ENCODE results near the gene GRID1.

GRID1 gene

DNA sequence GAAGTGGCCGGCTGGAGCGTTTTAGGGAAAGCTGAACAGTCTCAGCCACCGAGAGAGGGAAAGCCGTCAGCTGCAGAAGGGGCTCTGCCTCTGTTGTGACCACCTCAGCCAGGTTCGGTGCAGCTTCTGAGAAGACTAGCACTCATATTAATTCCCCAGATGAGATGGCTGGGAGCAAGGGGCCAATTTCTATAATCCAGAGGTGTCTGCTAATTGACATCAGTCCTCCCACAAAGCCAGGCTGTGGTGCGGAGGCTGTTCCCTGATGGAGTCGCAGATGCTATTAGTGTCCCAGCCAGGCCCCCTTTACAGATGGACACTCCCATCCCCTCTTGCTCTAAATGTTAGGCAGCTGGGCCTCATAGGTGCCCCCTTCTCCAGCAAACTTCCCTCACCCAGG is 133.5 kb downstream of the GRID1 start:
- TF ChIP-seq, protein P1, sequence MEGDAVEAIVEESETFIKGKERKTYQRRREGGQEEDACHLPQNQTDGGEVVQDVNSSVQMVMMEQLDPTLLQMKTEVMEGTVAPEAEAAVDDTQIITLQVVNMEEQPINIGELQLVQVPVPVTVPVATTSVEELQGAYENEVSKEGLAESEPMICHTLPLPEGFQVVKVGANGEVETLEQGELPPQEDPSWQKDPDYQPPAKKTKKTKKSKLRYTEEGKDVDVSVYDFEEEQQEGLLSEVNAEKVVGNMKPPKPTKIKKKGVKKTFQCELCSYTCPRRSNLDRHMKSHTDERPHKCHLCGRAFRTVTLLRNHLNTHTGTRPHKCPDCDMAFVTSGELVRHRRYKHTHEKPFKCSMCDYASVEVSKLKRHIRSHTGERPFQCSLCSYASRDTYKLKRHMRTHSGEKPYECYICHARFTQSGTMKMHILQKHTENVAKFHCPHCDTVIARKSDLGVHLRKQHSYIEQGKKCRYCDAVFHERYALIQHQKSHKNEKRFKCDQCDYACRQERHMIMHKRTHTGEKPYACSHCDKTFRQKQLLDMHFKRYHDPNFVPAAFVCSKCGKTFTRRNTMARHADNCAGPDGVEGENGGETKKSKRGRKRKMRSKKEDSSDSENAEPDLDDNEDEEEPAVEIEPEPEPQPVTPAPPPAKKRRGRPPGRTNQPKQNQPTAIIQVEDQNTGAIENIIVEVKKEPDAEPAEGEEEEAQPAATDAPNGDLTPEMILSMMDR (conservative IDR thresholded peaks at IDR 0.05; ENCODE audit: control insufficient read depth, insufficient read depth, low read depth, low read length), result no peak
- no peak overlapping the region for H3K4me3 ChIP-seq (ENCODE audit: control insufficient read depth, low read depth, low read length)
- DNase-seq (ENCODE audit: low read depth), result no peak

DNA sequence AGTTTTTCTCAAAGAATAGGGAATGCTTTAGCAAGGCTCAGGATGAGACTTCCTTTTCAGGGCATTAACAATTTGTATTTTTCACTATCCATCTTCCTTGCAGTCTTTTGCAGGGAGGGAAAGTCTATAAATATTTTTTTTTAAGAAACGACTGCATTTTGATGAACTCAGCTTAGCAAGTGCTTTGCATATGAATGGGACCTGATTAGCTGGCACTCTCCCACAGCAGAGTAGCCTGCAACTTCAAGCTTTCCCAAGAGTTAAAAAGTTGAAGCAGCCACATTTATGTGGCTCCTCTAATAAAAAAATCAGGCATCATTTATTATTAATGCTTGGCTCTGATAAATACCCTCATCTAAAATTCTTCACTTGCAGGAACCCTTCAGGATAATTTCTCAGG is 134.0 kb downstream of the GRID1 start:
- no peak overlapping the region for H3K4me3 ChIP-seq (ENCODE audit: control insufficient read depth, low read depth, low read length)
- TF ChIP-seq, protein P1 (conservative IDR thresholded peaks at IDR 0.05; ENCODE audit: control insufficient read depth, insufficient read depth, low read depth, low read length), result no peak
- no peak for DNase-seq (ENCODE audit: low read depth)

DNA sequence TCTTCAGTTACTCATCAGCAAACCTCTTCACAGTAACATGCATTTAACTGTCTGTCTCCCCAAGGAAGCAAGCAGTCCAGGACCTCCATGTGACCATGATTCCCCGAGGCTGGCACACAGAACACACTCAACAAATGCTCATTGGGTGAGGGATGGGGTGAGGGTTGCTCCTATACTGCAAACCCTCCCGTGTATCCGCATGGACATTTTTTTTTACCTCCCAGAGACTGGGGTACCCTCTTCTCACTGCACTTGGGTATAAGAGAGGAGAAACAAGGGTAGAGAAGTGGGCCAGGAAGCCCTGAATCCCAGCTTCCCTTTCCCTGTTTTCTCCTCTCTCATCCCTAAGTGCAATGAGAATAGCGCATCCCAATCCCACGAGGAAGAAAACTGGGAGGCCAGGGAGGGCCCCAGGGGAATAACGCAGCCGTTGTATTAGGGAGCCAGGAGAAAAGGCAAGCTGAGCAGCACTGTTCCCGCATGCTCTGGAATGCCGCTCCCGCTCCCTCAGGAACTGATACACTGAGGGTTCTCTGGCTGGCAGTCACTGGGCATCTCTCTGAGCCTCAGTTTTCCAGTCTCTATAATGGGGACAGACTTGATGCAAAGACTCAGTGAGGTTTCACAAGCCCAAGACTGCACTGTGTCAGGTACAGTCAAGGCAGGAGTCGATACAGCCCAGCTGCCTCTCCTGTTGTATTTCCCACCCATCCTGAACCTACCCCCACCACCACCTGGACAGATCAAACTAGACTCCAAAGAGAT is 134.6 kb downstream of the GRID1 start:
- TF ChIP-seq, protein P1 (conservative IDR thresholded peaks at IDR 0.05; ENCODE audit: control insufficient read depth, insufficient read depth, low read depth, low read length), result no peak
- DNase-seq (ENCODE audit: low read depth), result no peak
- no peak overlapping the region for H3K4me3 ChIP-seq (ENCODE audit: control insufficient read depth, low read depth, low read length)

DNA sequence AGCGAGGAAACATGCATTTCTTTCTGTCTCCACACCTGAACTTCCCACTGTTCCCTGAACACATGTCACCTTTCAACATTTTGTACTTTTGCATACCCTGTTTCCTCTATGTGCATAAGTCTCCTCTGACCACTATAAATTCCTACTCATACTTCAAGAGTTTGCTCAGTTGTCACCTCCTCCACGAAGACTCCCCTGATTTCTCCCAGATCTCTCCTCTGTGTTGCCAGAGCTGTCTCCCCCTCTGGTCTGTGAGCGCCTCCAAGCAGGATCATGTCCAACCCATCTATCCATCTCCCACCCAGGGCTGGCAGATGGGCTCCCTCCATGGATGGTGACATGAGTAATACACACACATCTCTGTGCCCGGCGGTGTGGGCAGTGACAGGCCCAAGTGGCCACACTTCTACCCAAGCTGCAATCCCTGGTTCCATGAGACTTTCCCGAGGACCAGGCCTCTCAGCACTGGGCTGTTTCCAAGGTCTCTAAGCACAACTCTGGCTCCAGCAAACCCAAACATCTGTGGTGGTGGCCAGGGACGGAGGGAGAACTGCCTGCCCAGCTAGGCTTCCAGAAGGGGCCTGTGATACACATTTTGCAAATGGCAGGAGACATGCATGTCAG is 135.9 kb downstream of the GRID1 start:
- H3K4me3 ChIP-seq (ENCODE audit: control insufficient read depth, low read depth, low read length), result no peak overlapping the region
- DNase-seq (ENCODE audit: low read depth), result no peak
- TF ChIP-seq, protein P1 (conservative IDR thresholded peaks at IDR 0.05; ENCODE audit: control insufficient read depth, insufficient read depth, low read depth, low read length), result no peak

DNA sequence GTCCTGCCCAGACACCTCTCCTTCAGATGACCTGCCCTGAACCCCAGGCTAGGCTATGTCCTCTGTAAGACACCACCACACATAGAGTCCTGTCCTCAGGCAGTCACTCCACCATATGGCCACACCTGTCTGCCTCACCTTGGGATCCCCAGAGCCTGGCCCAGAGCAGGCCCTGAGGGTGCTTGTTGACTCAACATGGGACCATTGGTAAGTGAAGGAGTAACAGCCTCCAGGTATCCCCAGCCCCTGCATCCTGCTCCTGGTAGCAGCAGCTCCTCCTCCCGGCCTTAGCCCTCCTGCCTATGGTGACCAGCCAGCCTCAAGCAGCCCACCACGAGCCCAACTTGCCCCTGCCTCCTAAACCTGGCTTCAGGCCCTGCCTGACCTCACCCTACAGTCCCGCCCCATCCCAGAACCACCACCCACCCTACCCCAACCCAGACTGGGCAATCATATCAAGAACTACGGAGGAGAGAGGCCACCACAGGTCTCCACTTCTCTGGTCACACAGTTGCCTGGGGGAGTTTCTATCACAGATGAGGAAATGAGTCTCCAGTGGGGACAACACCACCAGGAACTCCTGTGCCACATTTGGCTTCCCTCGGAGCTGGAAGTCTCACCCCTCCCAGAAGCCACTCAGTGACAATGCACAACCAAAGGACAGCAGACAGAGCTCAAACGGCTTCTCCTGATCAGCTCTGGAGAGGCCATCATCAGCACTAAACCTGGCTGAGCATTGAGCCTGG is 136.6 kb downstream of the GRID1 start:
- H3K4me3 ChIP-seq (ENCODE audit: control insufficient read depth, low read depth, low read length), result no peak overlapping the region
- DNase-seq (ENCODE audit: low read depth), result no peak
- TF ChIP-seq, protein P1 (conservative IDR thresholded peaks at IDR 0.05; ENCODE audit: control insufficient read depth, insufficient read depth, low read depth, low read length), result no peak

DNA sequence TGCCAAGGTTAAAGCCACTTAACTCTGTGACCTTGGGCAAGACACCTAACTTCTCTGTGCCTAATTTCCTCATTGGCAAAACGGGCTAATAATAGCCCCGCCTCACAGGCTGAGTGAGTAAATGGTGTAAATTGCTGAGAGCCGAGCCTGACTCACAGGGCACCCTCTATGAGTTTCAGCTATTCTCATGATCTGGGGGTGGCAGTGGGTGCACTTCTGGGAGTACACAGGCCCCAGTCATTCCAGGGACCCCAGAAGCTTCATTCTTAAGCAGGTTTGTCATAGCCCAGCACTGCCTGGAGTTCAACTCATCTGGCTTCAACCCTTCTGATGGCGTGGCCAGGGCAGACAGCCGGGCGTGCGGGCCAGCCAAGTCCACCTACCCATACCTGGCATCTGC is 137.2 kb downstream of the GRID1 start:
- no peak for DNase-seq (ENCODE audit: low read depth)

More for the DNA sequence above, 137.2 kb downstream of the GRID1 start:
- no peak overlapping the region for H3K4me3 ChIP-seq (ENCODE audit: control insufficient read depth, low read depth, low read length)
- TF ChIP-seq, protein P1 (conservative IDR thresholded peaks at IDR 0.05; ENCODE audit: control insufficient read depth, insufficient read depth, low read depth, low read length), result no peak

Data from fibroblast of mammary gland (primary cell).